OCI-M2 (cell line): Measurements from ENCODE around the gene MRPS27.
"Not testable (repeated sequence)": the region's sequence is repeated elsewhere in the genome, so short reads cannot be mapped to it uniquely, and the experiment has no call there.

Experiments
- DNase-seq: peaks from one replicate; lab custom pipeline; 2025; ENCODE audit not compliant: unreplicated experiment; lab: John Stamatoyannopoulos, UW

MRPS27 gene

GRCh38 chr5:72326306-72326649 is 6.2 kb upstream of the MRPS27 start:
- DNase-seq: no peak

- DNase-seq: no peak
Observed at GRCh38 chr5:72325566-72326305, 5.7 kb upstream of the MRPS27 start.

GRCh38 chr5:72324189-72324825 is 4.3 kb upstream of the MRPS27 start:
- DNase-seq: no peak

GRCh38 chr5:72319435-72319975 is 535 bp downstream of the MRPS27 start:
- not testable (repeated sequence) for DNase-seq

GRCh38 chr5:72314571-72315172 is 5.4 kb downstream of the MRPS27 start:
- no peak for DNase-seq

GRCh38 chr5:72313141-72313540 is 6.9 kb downstream of the MRPS27 start:
- DNase-seq: no peak

- no peak for DNase-seq
Observed at GRCh38 chr5:72308853-72309191, 11.2 kb downstream of the MRPS27 start.

GRCh38 chr5:72307968-72308852 is 11.8 kb downstream of the MRPS27 start:
- DNase-seq: peak; percentile 55

GRCh38 chr5:72307573-72307967 is 12.5 kb downstream of the MRPS27 start:
- no peak for DNase-seq

GRCh38 chr5:72305194-72306142 is 14.6 kb downstream of the MRPS27 start:
- no peak for DNase-seq

- DNase-seq: no peak
Observed at GRCh38 chr5:72302171-72302570, 17.9 kb downstream of the MRPS27 start.

GRCh38 chr5:72301557-72301956 is 18.5 kb downstream of the MRPS27 start:
- no peak for DNase-seq

GRCh38 chr5:72300590-72301339 is 19.3 kb downstream of the MRPS27 start:
- no peak for DNase-seq

GRCh38 chr5:72298711-72299110 is 21.3 kb downstream of the MRPS27 start:
- DNase-seq: no peak

GRCh38 chr5:72298136-72298535 is 21.9 kb downstream of the MRPS27 start:
- DNase-seq: not testable (repeated sequence)

GRCh38 chr5:72296256-72296655 is 23.8 kb downstream of the MRPS27 start:
- DNase-seq: no peak

- DNase-seq: no peak
Observed at GRCh38 chr5:72295539-72295938, 24.5 kb downstream of the MRPS27 start.

- no peak for DNase-seq
Observed at GRCh38 chr5:72294473-72294872, 25.6 kb downstream of the MRPS27 start.

- no peak for DNase-seq
Observed at GRCh38 chr5:72293495-72294055, 26.5 kb downstream of the MRPS27 start.
